CD4-positive, alpha-beta memory T cell (primary cell): ENCODE data around the gene IGSF3. TPM values are rescaled to one million over a fixed set of nuclear protein-coding genes. Genes with fewer than 3 reads are reported as not detected.
"Not testable (repeated sequence)": the region's sequence is repeated elsewhere in the genome, so short reads cannot be mapped to it uniquely, and the experiment has no call there.

Experiments used
- CTCF ChIA-PET: fragments of 350-600 bp; sonication (Branson Sonifier 250); formaldehyde crosslinking; loops from one replicate; lab custom pipeline; 2021; ENCODE audit warnings: inconsistent platforms; ENCODE audit not compliant: partially characterized antibody; lab: Charles Lee
- POLR2A ChIA-PET: fragments of 350-600 bp; sonication (Branson Sonifier 250); formaldehyde crosslinking; loops from one replicate; lab custom pipeline; 2021; ENCODE audit not compliant: partially characterized antibody; lab: Charles Lee
- DNase-seq, 5 donors: peaks; one replicate each; pipeline versions ENCODE4 v3.0.0 to v3.0.0-alpha.2; 2020 to 2022; ENCODE audit warnings: mixed read lengths in 1 of 5
- H3K27ac ChIP-seq: one replicate; pipeline ENCODE4 v1.7.0; 2013; ENCODE audit warnings: low read depth, low read length
- H3K27me3 ChIP-seq: 2 replicates; pipeline ENCODE4 v1.7.0; 2013; ENCODE audit warnings: mild to moderate bottlenecking, low read length, moderate library complexity; ENCODE audit not compliant: insufficient read depth
- H3K36me3 ChIP-seq: 2 replicates; pipeline ENCODE4 v1.7.0; 2013; ENCODE audit warnings: mild to moderate bottlenecking, low read length, moderate library complexity; ENCODE audit not compliant: insufficient read depth
- H3K4me1 ChIP-seq: 2 replicates; pipeline ENCODE4 v1.7.0; 2013; ENCODE audit warnings: mild to moderate bottlenecking, low read length, moderate library complexity; ENCODE audit not compliant: insufficient read depth
- H3K4me3 ChIP-seq, 2 donors: one replicate each; pipeline ENCODE4 v1.7.0; 2013; ENCODE audit warnings: low read length in 2 of 2, mild to moderate bottlenecking in 1 of 2
- H3K9me3 ChIP-seq, 2 donors: one replicate each; pipeline ENCODE4 v1.7.0; 2013; ENCODE audit warnings: low read length in 2 of 2, control low read depth in 1 of 2; ENCODE audit not compliant: control insufficient read depth in 1 of 2
- H3K27ac Mint-ChIP-seq, 7 donors: one replicate each; pipeline ENCODE4 v1.8.0; 2020 to 2021; ENCODE audit warnings: mixed read lengths in 7 of 7, mild to moderate bottlenecking in 6 of 7, inconsistent platforms in 3 of 7, moderate library complexity in 3 of 7
- H3K27me3 Mint-ChIP-seq, 2 donors: one replicate each; pipeline ENCODE4 v1.8.0; 2020 to 2021; ENCODE audit warnings: mixed read lengths in 2 of 2
- H3K36me3 Mint-ChIP-seq, 2 donors: one replicate each; pipeline ENCODE4 v1.8.0; 2020 to 2021; ENCODE audit warnings: mixed read lengths in 2 of 2, inconsistent platforms in 1 of 2, mild to moderate bottlenecking in 1 of 2
- H3K4me1 Mint-ChIP-seq, 4 donors: one replicate each; pipeline ENCODE4 v1.8.0; 2020 to 2021; ENCODE audit warnings: mixed read lengths in 4 of 4, mild to moderate bottlenecking in 1 of 4
- H3K4me3 Mint-ChIP-seq, 8 donors: one replicate each; pipeline ENCODE4 v1.8.0; 2020 to 2021; ENCODE audit warnings: mixed read lengths in 8 of 8, mild to moderate bottlenecking in 7 of 8, moderate library complexity in 6 of 8, inconsistent platforms in 3 of 8
- H3K9me3 Mint-ChIP-seq, 8 donors: one replicate each; pipeline ENCODE4 v1.8.0; 2020 to 2021; ENCODE audit warnings: mixed read lengths in 8 of 8, mild to moderate bottlenecking in 5 of 8, inconsistent platforms in 3 of 8, moderate library complexity in 1 of 8
- intact Hi-C: fragments of 100-400 bp; cut with micrococcal nuclease; formaldehyde crosslinking; loops from one replicate; pipeline ENCODE4 v1.15.1; 2023
- polyA plus RNA-seq, 2 donors: library from polyadenylated mRNA; unstranded; fragments of 300-500 nt; fragmentation: Illumina TruSeq; gene quantifications; one replicate each; pipeline ENCODE4 v1.2.3, GENCODE V29; 2021
- total RNA-seq, 2 experiments: library from RNA; stranded (reverse); gene quantifications; one replicate each; pipeline ENCODE4 v1.2.3, GENCODE V29; 2021

Gene IGSF3
- total and polyA plus RNA-seq, 4 experiments from 2014 or later = 0.06 TPM; not detected in 3

GRCh38 chr1:116629441-116629840 is 38.1 kb downstream of the IGSF3 start:
- H3K4me1 Mint-ChIP-seq, H3K9me3 Mint-ChIP-seq, H3K4me1 ChIP-seq, H3K27ac ChIP-seq, CTCF ChIA-PET, H3K36me3 ChIP-seq, DNase-seq, H3K27ac Mint-ChIP-seq, H3K27me3 ChIP-seq, POLR2A ChIA-PET, H3K9me3 ChIP-seq, H3K36me3 Mint-ChIP-seq, H3K4me3 ChIP-seq, H3K27me3 Mint-ChIP-seq, intact Hi-C loops, H3K4me3 Mint-ChIP-seq: not testable (repeated sequence)

- Histone ChIP-seq H3K9me3 (no peaks in the 10 kb centered on the region), H3K27ac (no peak overlapping the region), H3K27me3 (no peaks in the 10 kb centered on the region), H3K36me3 (no peaks in the 10 kb centered on the region), H3K4me3 (no peak overlapping the region), H3K4me1 (no peaks in the 10 kb centered on the region)
- no peak for DNase-seq
- H3K4me1 Mint-ChIP-seq = peaks cover 0 to 1% (median 0%) of the 10 kb centered on the region in 4 donors
- no peaks in the 10 kb centered on the region for H3K36me3 Mint-ChIP-seq
- ChIA-PET CTCF (no interaction called here), POLR2A (no interaction called here)
- no peak overlapping the region for H3K4me3 Mint-ChIP-seq
- peaks cover 2 to 7% of the 10 kb centered on the region in 2 donors for H3K27me3 Mint-ChIP-seq
- intact Hi-C loops = no loop called here
- no peaks in the 10 kb centered on the region for H3K9me3 Mint-ChIP-seq
- no peak overlapping the region for H3K27ac Mint-ChIP-seq
Observed at GRCh38 chr1:116628448-116628847, 39.1 kb downstream of the IGSF3 start.

GRCh38 chr1:116627357-116627756 is 40.2 kb downstream of the IGSF3 start:
- DNase-seq, H3K4me3 Mint-ChIP-seq, H3K27me3 Mint-ChIP-seq, H3K36me3 ChIP-seq, H3K9me3 Mint-ChIP-seq, H3K4me1 Mint-ChIP-seq, H3K9me3 ChIP-seq, H3K4me3 ChIP-seq, intact Hi-C loops, CTCF ChIA-PET, H3K27me3 ChIP-seq, H3K4me1 ChIP-seq, H3K27ac ChIP-seq, H3K36me3 Mint-ChIP-seq, POLR2A ChIA-PET, H3K27ac Mint-ChIP-seq: not testable (repeated sequence)

- H3K4me1 ChIP-seq, H3K36me3 ChIP-seq, H3K9me3 ChIP-seq, CTCF ChIA-PET, H3K27me3 Mint-ChIP-seq, POLR2A ChIA-PET, intact Hi-C loops, H3K4me3 Mint-ChIP-seq, H3K27me3 ChIP-seq, H3K36me3 Mint-ChIP-seq, H3K4me3 ChIP-seq, DNase-seq, H3K9me3 Mint-ChIP-seq, H3K4me1 Mint-ChIP-seq, H3K27ac Mint-ChIP-seq, H3K27ac ChIP-seq: not testable (repeated sequence)
Observed at GRCh38 chr1:116626915-116627314, 40.6 kb downstream of the IGSF3 start.

- POLR2A ChIA-PET, H3K27ac ChIP-seq, H3K27me3 Mint-ChIP-seq, H3K4me1 ChIP-seq, H3K4me3 Mint-ChIP-seq, H3K9me3 ChIP-seq, H3K4me3 ChIP-seq, DNase-seq, H3K9me3 Mint-ChIP-seq, H3K36me3 Mint-ChIP-seq, CTCF ChIA-PET, H3K27me3 ChIP-seq, H3K36me3 ChIP-seq, H3K4me1 Mint-ChIP-seq, intact Hi-C loops: not testable (repeated sequence)
- peak overlapping the region in 1 of 7 donors; percentile 22 for H3K27ac Mint-ChIP-seq
Observed at GRCh38 chr1:116625155-116625554, 42.4 kb downstream of the IGSF3 start.

- Mint-ChIP-seq H3K4me3 (no peak overlapping the region), H3K4me1 (no peaks in the 10 kb centered on the region), H3K9me3 (peaks cover 0 to 8% (median 3%) of the 10 kb centered on the region in 8 donors), H3K27ac (no peak overlapping the region), H3K36me3 (no peaks in the 10 kb centered on the region), H3K27me3 (peaks cover 2 to 5% of the 10 kb centered on the region in 2 donors)
- Histone ChIP-seq H3K36me3 (no peaks in the 10 kb centered on the region), H3K27me3 (no peaks in the 10 kb centered on the region), H3K9me3 (no peaks in the 10 kb centered on the region), H3K4me1 (no peaks in the 10 kb centered on the region), H3K27ac (no peak overlapping the region), H3K4me3 (no peak overlapping the region)
- no peak for DNase-seq
- ChIA-PET CTCF (interaction anchor here (1.3 kb wide), 1 partner anchor 50 kb away, joined by 3 read pairs; no protein-coding TSS in a partner anchor), POLR2A (no interaction called here)
- intact Hi-C loops = no loop called here
Observed at GRCh38 chr1:116624040-116624439, 43.5 kb downstream of the IGSF3 start.

- H3K4me3 ChIP-seq, H3K27me3 Mint-ChIP-seq, H3K9me3 ChIP-seq, H3K36me3 ChIP-seq, H3K4me3 Mint-ChIP-seq, H3K4me1 Mint-ChIP-seq, H3K36me3 Mint-ChIP-seq, H3K27ac ChIP-seq, H3K27me3 ChIP-seq, H3K4me1 ChIP-seq, DNase-seq, intact Hi-C loops, H3K27ac Mint-ChIP-seq, CTCF ChIA-PET, H3K9me3 Mint-ChIP-seq, POLR2A ChIA-PET: not testable (repeated sequence)
Observed at GRCh38 chr1:116622496-116622895, 45.0 kb downstream of the IGSF3 start.

GRCh38 chr1:116621756-116622155 is 45.8 kb downstream of the IGSF3 start:
- H3K4me3 Mint-ChIP-seq, H3K4me1 Mint-ChIP-seq: not testable (repeated sequence)

More at GRCh38 chr1:116621756-116622155, 45.8 kb downstream of the IGSF3 start:
- H3K4me1 ChIP-seq, POLR2A ChIA-PET, H3K27me3 ChIP-seq, H3K27ac Mint-ChIP-seq, H3K4me3 ChIP-seq, CTCF ChIA-PET, H3K27me3 Mint-ChIP-seq, DNase-seq, H3K9me3 Mint-ChIP-seq, H3K27ac ChIP-seq, H3K36me3 Mint-ChIP-seq, intact Hi-C loops, H3K36me3 ChIP-seq, H3K9me3 ChIP-seq: not testable (repeated sequence)
